HG02938 (cell line): ENCODE data around the gene NEUROD4.
"Not testable (repeated sequence)": the region's sequence is repeated elsewhere in the genome, so short reads cannot be mapped to it uniquely, and the experiment has no call there.

Experiments
- ATAC-seq: cut with Tn5 transposase; IDR thresholded peaks from one replicate; pipeline ENCODE4 v1.9.1; 2021; ENCODE audit warnings: mild to moderate bottlenecking, moderate library complexity; ENCODE audit not compliant: unreplicated experiment

Gene NEUROD4

GRCh38 chr12:55019784-55020183 lies at the start of gene NEUROD4:
Gene NEUROD4 (plus strand): TSS chr12:55019974. CDS start chr12:55026440, 6,466 bp downstream.
- no peak for ATAC-seq

- no peak for ATAC-seq
These were observed 49.0 kb upstream of the NEUROD4 start for GRCh38 chr12:54970741-54971140.

- no peak for ATAC-seq
These were observed 46.2 kb upstream of the NEUROD4 start for GRCh38 chr12:54973556-54973955.

- no peak for ATAC-seq
These were observed 45.5 kb upstream of the NEUROD4 start for GRCh38 chr12:54974279-54974678.

GRCh38 chr12:54975272-54975671 lies 44.5 kb upstream of the NEUROD4 start:
- no peak for ATAC-seq

GRCh38 chr12:54975875-54976274 lies 43.9 kb upstream of the NEUROD4 start:
- ATAC-seq = no peak

GRCh38 chr12:54977155-54977554 lies 42.6 kb upstream of the NEUROD4 start:
- ATAC-seq = no peak

- no peak for ATAC-seq
These were observed 41.9 kb upstream of the NEUROD4 start for GRCh38 chr12:54977857-54978256.

GRCh38 chr12:54980341-54980740 lies 39.4 kb upstream of the NEUROD4 start:
- ATAC-seq = no peak

- peak; percentile 34 for ATAC-seq
These were observed 38.0 kb upstream of the NEUROD4 start for GRCh38 chr12:54981796-54982195.

- ATAC-seq = no peak
These were observed 36.2 kb upstream of the NEUROD4 start for GRCh38 chr12:54983536-54984101.

GRCh38 chr12:54984658-54985376 lies 35.0 kb upstream of the NEUROD4 start, which contains the start of gene TESPA1:
Gene TESPA1 (minus strand): TSS chr12:54984762. CDS start chr12:54974562, 10,200 bp downstream.
- ATAC-seq = peak; percentile 95

- not testable (repeated sequence) for ATAC-seq
These were observed 33.0 kb upstream of the NEUROD4 start for GRCh38 chr12:54986773-54987172.

- no peak for ATAC-seq
These were observed 32.1 kb upstream of the NEUROD4 start for GRCh38 chr12:54987611-54988231.

- ATAC-seq = no peak
These were observed 31.2 kb upstream of the NEUROD4 start for GRCh38 chr12:54988402-54989054.

GRCh38 chr12:54989829-54990228 lies 29.9 kb upstream of the NEUROD4 start:
- ATAC-seq = no peak

GRCh38 chr12:54991161-54991990 lies 28.4 kb upstream of the NEUROD4 start:
- ATAC-seq = peak; percentile 77

GRCh38 chr12:54991991-54992375 lies 27.8 kb upstream of the NEUROD4 start:
- peak; percentile 55 for ATAC-seq

GRCh38 chr12:54993181-54993835 lies 26.5 kb upstream of the NEUROD4 start:
- ATAC-seq = peak; percentile 48

- ATAC-seq = no peak
These were observed 23.6 kb upstream of the NEUROD4 start for GRCh38 chr12:54996205-54996604.
